ENCODE data around the gene SUSD3. TPM values are rescaled to one million over a fixed set of nuclear protein-coding genes. Genes with fewer than 3 reads are reported as not detected.
A peak's percentile ranks its signal among the peaks of the same experiment; 100 is the strongest.

Gene SUSD3
- total RNA-seq, 4 donors from 2014 or later: 5.5 to 21.5 (median 7.9) TPM

DNA sequence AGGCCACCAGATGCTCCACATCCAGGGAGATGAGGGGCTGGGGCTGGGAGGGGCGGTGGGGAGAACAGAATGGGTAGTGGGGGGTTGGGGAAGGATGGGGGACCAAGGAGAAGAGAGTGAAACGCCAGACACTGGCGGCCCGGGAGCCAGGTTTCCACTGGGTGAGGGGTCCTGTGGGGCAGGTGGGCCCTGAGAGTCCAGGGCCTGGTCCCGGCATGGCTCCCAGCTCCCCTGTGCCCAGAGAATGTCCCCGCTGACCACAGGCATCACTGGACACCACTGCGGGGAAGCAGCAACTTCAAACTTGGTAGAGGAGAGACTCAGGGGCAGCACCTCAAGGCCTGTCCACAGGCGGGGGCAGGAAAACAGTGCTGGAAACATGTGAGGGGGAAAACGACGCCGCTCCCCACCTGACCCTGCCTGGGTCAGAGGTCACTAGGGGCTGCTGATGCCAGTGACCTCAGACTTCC, 62.4 kb downstream of the SUSD3 start:
- Histone ChIP-seq H3K27ac (peak overlapping the region in 3 of 4 donors; percentile 25 to 58 (median 52)), H3K36me3 (peaks cover 0 to 47% (median 0%) of the 10 kb centered on the region in 3 donors), H3K27me3 (no peaks in the 10 kb centered on the region), H3K4me1 (peaks cover 0 to 24% (median 5%) of the 10 kb centered on the region in 4 donors), H3K4me3 (no peak overlapping the region), H3K9me3 (no peaks in the 10 kb centered on the region)
- DNase-seq: peak in 2 of 3 donors; percentile 45 to 46
- no peak for TF ChIP-seq POLR2A (IDR thresholded peaks at IDR 0.05)
- TF ChIP-seq, protein P1, sequence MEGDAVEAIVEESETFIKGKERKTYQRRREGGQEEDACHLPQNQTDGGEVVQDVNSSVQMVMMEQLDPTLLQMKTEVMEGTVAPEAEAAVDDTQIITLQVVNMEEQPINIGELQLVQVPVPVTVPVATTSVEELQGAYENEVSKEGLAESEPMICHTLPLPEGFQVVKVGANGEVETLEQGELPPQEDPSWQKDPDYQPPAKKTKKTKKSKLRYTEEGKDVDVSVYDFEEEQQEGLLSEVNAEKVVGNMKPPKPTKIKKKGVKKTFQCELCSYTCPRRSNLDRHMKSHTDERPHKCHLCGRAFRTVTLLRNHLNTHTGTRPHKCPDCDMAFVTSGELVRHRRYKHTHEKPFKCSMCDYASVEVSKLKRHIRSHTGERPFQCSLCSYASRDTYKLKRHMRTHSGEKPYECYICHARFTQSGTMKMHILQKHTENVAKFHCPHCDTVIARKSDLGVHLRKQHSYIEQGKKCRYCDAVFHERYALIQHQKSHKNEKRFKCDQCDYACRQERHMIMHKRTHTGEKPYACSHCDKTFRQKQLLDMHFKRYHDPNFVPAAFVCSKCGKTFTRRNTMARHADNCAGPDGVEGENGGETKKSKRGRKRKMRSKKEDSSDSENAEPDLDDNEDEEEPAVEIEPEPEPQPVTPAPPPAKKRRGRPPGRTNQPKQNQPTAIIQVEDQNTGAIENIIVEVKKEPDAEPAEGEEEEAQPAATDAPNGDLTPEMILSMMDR (IDR thresholded peaks at IDR 0.05): no peak

DNA sequence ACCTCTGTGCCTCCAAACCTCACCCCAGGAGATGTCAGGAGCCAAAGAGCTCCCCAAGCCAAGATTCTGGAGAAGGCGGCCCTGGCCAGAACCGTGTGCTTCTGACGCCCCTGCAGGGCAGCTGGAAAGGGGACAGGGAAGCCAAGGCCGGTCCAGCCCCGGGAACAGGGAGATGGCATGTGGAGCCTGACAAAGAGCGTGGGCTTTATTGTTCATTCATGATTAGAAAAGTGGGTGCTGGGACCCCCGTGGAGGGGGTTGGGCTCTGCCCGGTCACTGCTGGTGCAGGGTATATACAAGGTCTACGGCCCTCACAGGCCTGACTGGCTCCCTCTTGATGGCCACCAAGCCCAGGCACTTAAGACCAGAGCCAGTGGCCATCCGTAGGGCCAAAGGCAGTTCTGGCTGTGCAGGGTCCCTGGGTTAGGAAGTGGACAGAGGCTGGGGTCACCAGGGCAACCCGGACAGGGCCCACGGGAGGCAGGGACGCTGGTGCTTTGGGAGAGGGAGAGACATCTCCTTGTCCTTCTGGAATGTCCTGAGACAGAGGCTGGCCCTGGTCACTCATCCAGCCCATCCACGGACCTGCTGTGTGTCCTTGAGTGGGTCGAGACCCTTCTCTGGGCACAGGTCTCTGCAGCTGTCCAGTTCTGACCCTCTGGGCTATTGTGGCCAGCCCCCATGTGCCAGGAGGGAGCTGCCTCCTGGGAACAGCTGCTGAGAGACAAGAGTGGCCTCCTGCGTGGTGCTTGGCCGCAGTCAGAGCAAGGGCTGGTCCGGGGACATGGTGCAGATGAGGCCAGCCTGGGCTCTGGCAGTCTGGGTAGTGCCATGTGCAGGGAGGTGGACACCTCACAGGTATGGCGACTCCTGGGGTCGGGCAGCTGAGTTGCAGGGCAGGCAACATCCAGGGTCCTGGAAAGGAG, 63.1 kb downstream of the SUSD3 start:
- no peak overlapping the region for H3K4me3 ChIP-seq
- TF ChIP-seq POLR2A (IDR thresholded peaks at IDR 0.05): no peak
- TF ChIP-seq, protein P1 (IDR thresholded peaks at IDR 0.05): no peak
- H3K9me3 ChIP-seq: no peaks in the 10 kb centered on the region
- no peaks in the 10 kb centered on the region for H3K27me3 ChIP-seq
- DNase-seq: peak in 2 of 3 donors; percentile 38 to 50
- H3K4me1 ChIP-seq: peaks cover 0 to 26% (median 10%) of the 10 kb centered on the region in 4 donors
- H3K36me3 ChIP-seq: peaks cover 0 to 47% (median 0%) of the 10 kb centered on the region in 3 donors
- H3K27ac ChIP-seq: peak overlapping the region in 1 of 4 donors; percentile 58

GRCh38 chr9:93122721-93123221, 64.3 kb downstream of the SUSD3 start:
- H3K9me3 ChIP-seq: no peaks in the 10 kb centered on the region
- H3K27ac ChIP-seq: no peak overlapping the region
- TF ChIP-seq, protein P1 (IDR thresholded peaks at IDR 0.05): no peak
- TF ChIP-seq POLR2A (IDR thresholded peaks at IDR 0.05): no peak
- H3K27me3 ChIP-seq: no peaks in the 10 kb centered on the region
- no peak overlapping the region for H3K4me3 ChIP-seq
- DNase-seq: peak in 2 of 3 donors; percentile 42 to 43
- peaks cover 0 to 47% (median 0%) of the 10 kb centered on the region in 3 donors for H3K36me3 ChIP-seq
- H3K4me1 ChIP-seq: peaks cover 0 to 34% (median 17%) of the 10 kb centered on the region in 4 donors

DNA sequence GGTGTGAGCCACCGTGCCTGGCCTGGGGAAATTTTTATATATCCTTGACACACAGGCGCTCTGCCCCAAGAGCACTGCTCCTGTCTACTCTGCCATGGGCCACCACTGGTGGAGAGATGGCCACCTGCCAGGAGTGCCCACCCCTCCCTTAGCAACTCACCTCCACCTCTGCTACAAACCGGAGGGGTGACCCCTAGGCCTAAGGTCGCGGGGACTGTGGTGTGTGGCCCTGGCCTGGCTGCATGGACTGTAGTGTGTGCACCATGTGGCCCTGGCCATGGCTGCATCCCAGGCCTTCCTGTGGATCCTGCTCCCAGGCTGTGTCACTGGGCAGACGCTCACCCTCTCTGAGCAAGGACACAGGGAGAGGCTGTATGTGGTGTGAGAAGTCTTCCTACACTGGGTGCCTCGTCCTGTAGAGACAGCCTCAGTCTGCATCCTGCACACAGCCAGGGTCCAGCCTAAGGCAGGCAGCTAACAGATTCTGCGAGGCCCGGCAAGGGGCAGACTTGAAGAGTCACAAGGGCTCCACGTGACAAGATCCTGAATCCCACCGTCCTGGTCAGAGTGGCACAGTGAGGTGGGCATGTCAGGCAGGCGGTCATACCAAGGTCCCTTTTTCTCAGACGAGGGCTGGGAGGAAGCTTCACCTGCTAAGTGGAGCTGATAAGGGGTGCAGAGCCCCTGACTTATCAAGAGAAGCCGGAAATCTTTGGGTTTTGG, 65.2 kb downstream of the SUSD3 start:
- H3K27ac ChIP-seq: no peak overlapping the region
- no peak for TF ChIP-seq POLR2A (IDR thresholded peaks at IDR 0.05)
- TF ChIP-seq, protein P1 (IDR thresholded peaks at IDR 0.05): no peak
- no peaks in the 10 kb centered on the region for H3K9me3 ChIP-seq
- peak in 2 of 3 donors; percentile 41 to 45 for DNase-seq
- H3K36me3 ChIP-seq: peaks cover 0 to 47% (median 0%) of the 10 kb centered on the region in 3 donors
- no peaks in the 10 kb centered on the region for H3K27me3 ChIP-seq
- peaks cover 0 to 42% (median 17%) of the 10 kb centered on the region in 4 donors for H3K4me1 ChIP-seq
- H3K4me3 ChIP-seq: no peak overlapping the region

DNA sequence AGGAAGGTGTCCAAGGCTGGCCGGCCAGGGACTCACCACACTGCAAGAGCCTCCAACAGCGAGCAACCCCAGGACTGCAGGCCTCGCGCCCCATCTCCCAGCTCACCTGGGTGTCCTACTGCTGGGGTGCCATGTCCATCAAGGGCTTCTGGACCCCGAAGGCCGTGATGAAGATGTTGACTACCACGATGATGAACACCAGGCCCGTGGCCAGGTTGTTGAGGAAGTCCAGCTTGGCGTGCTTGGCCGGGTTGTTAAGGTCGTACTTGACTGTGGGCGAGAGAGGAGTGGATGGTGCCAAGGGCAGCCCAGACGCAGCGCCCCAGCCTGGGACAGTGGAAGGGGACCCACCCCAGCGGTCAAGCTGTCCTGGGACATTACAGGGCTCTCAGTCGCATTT, 66.3 kb downstream of the SUSD3 start:
- TF ChIP-seq POLR2A (IDR thresholded peaks at IDR 0.05): no peak
- TF ChIP-seq, protein P1 (IDR thresholded peaks at IDR 0.05): no peak
- Histone ChIP-seq H3K27ac (no peak overlapping the region), H3K27me3 (no peaks in the 10 kb centered on the region), H3K4me1 (peaks cover 0 to 48% (median 16%) of the 10 kb centered on the region in 4 donors), H3K4me3 (no peak overlapping the region), H3K9me3 (no peaks in the 10 kb centered on the region), H3K36me3 (peaks cover 0 to 47% (median 0%) of the 10 kb centered on the region in 3 donors)
- peak in 2 of 3 donors; percentile 37 to 41 for DNase-seq

Measured in Peyer's patch (tissue), 4 donors.